Fibroblast of villous mesenchyme (primary cell): ENCODE data around the gene PUSL1. TPM values are rescaled to one million over a fixed set of nuclear protein-coding genes. Genes with fewer than 3 reads are reported as not detected.

Experiments
- DNase-seq: peaks from one replicate; pipeline ENCODE4 v3.0.0-alpha.2; 2010; ENCODE audit warnings: low read depth
- H3K4me3 ChIP-seq: 2 replicates; pipeline ENCODE4 v1.5.1; 2011; ENCODE audit warnings: low read depth, mild to moderate bottlenecking, low read length
- CTCF ChIP-seq: IDR thresholded peaks from 2 replicates; pipeline ENCODE4 v1.5.1; 2012; ENCODE audit warnings: low read depth, mild to moderate bottlenecking, low read length; ENCODE audit not compliant: insufficient read depth
- total RNA-seq: library from RNA; depleted of rRNA; stranded (reverse); fragments of >200 nt; gene quantifications from 2 replicates; pipeline ENCODE4 v1.2.3, GENCODE V29; 2012

The PUSL1 gene
- total RNA-seq, 1 donor = 25.0 TPM

GRCh38 chr1:1345384-1345783 lies 37.0 kb downstream of the PUSL1 start:
- no peak overlapping the region for H3K4me3 ChIP-seq
- no peak for DNase-seq
- TF ChIP-seq CTCF = no peak

GRCh38 chr1:1345860-1346500 lies 37.6 kb downstream of the PUSL1 start:
- no peak overlapping the region for H3K4me3 ChIP-seq
- TF ChIP-seq CTCF = no peak
- DNase-seq = no peak

- TF ChIP-seq CTCF = no peak
- DNase-seq = no peak
- H3K4me3 ChIP-seq = no peak overlapping the region
These were observed 38.1 kb downstream of the PUSL1 start for GRCh38 chr1:1346501-1346890.

GRCh38 chr1:1347026-1347595 lies 38.7 kb downstream of the PUSL1 start:
- peak overlapping the region; percentile 71 for H3K4me3 ChIP-seq
- no peak for DNase-seq
- no peak for TF ChIP-seq CTCF

GRCh38 chr1:1347663-1348419 lies 39.4 kb downstream of the PUSL1 start:
- peak; percentile 43 for DNase-seq
- TF ChIP-seq CTCF = no peak
- peak overlapping the region; percentile 71 for H3K4me3 ChIP-seq

GRCh38 chr1:1348420-1349255 lies 40.2 kb downstream of the PUSL1 start:
- H3K4me3 ChIP-seq = peak overlapping the region; percentile 71
- no peak for TF ChIP-seq CTCF
- peak; percentile 64 for DNase-seq
